Measurements from ENCODE around the gene AURKA. TPM values are rescaled to one million over a fixed set of nuclear protein-coding genes. Genes with fewer than 3 reads are reported as not detected.

Gene AURKA
- total RNA-seq, 1 donor from 2014 or later: 12.4 TPM

DNA sequence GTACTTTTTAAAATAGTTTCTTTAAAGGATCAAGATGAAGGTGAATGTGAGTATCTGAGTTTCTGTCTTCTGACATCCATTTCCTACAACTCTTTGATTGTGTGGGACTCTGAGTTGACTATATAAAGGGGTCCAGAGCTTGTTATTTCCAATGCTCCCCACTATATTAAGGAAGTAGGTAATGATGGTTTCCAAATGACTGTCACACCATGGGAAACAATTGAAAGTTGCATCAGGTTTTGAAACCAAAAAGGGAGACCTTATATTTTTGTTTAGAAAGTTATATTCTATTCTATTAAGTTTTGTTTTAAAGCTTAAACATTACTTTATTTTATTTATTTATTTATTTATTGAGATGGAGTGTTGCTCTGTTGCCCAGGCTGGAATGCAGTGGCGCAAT is 31.2 kb upstream of the AURKA start:
- Mint-ChIP-seq H3K4me1 (ENCODE audit: low read depth, unreplicated experiment) (no peaks in the 10 kb centered on the region), H3K27ac (ENCODE audit: unreplicated experiment) (no peak overlapping the region), H3K27me3 (ENCODE audit: unreplicated experiment) (peaks cover 6% of the 10 kb centered on the region), H3K9me3 (ENCODE audit: unreplicated experiment) (peaks cover 2% of the 10 kb centered on the region), H3K4me3 (ENCODE audit: unreplicated experiment) (no peak overlapping the region), H3K36me3 (ENCODE audit: unreplicated experiment) (no peaks in the 10 kb centered on the region)
- no peak for DNase-seq
- TF ChIP-seq, protein P1, sequence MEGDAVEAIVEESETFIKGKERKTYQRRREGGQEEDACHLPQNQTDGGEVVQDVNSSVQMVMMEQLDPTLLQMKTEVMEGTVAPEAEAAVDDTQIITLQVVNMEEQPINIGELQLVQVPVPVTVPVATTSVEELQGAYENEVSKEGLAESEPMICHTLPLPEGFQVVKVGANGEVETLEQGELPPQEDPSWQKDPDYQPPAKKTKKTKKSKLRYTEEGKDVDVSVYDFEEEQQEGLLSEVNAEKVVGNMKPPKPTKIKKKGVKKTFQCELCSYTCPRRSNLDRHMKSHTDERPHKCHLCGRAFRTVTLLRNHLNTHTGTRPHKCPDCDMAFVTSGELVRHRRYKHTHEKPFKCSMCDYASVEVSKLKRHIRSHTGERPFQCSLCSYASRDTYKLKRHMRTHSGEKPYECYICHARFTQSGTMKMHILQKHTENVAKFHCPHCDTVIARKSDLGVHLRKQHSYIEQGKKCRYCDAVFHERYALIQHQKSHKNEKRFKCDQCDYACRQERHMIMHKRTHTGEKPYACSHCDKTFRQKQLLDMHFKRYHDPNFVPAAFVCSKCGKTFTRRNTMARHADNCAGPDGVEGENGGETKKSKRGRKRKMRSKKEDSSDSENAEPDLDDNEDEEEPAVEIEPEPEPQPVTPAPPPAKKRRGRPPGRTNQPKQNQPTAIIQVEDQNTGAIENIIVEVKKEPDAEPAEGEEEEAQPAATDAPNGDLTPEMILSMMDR (IDR thresholded peaks at IDR 0.05; ENCODE audit: partially characterized antibody, unreplicated experiment): no peak

DNA sequence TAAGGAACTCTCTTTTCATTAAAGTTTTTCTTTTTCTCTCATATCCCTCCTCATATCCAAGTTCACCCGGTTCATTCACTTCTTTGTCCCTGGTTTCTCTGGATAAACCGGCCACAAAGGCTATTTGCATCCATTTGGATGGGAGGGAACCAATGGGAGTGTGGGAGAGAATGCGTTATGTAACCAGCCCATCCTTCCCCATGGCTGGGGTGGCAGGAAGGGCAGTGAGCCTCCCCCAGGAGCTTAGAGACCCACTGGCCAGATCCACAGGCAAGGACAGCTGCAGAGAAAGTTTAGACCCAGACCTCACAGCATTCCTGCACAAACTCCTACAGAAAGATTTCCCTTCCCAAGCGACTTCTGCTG is 30.8 kb upstream of the AURKA start:
- H3K4me3 Mint-ChIP-seq (ENCODE audit: unreplicated experiment): no peak overlapping the region
- TF ChIP-seq, protein P1 (IDR thresholded peaks at IDR 0.05; ENCODE audit: partially characterized antibody, unreplicated experiment): no peak
- H3K27ac Mint-ChIP-seq (ENCODE audit: unreplicated experiment): no peak overlapping the region
- peaks cover 6% of the 10 kb centered on the region for H3K27me3 Mint-ChIP-seq (ENCODE audit: unreplicated experiment)
- no peaks in the 10 kb centered on the region for H3K4me1 Mint-ChIP-seq (ENCODE audit: low read depth, unreplicated experiment)
- DNase-seq: no peak
- H3K36me3 Mint-ChIP-seq (ENCODE audit: unreplicated experiment): no peaks in the 10 kb centered on the region
- peaks cover 2% of the 10 kb centered on the region for H3K9me3 Mint-ChIP-seq (ENCODE audit: unreplicated experiment)

DNA sequence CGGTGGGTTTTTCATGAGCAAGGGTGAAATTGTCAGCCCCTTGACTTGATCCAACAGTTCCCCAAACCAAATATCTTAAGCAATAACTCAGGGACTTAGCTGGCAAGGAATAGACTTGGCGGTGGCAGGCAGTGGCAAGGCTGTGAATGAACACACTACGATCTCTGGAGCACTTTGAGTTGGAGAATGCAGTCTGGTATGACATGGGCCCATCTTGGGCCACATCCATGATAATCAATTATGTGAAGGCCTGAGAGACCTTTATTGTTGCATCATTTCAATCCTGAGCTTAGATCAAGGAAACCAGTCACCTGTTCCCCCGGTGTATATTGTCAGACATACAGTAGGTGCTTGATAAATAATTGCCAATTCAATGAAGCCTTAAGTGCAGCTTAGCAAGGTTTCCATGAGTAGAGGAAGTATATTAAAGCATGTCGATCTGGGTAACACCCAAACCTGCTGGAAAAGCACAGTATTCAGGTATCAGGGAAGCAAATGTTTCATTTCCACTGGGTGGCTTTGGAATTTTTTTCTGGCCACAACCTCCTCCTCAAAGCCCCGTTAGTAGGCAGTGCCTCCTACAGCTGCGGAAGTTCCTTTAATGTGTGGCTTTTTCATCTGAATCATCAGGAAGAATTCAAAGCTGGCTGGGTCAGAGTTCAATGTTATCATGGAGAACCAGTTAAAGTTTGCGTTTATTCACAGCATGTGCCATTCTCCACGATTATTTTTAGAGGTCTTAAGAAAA is 30.2 kb upstream of the AURKA start:
- peaks cover 6% of the 10 kb centered on the region for H3K27me3 Mint-ChIP-seq (ENCODE audit: unreplicated experiment)
- DNase-seq: no peak
- H3K36me3 Mint-ChIP-seq (ENCODE audit: unreplicated experiment): no peaks in the 10 kb centered on the region
- H3K9me3 Mint-ChIP-seq (ENCODE audit: unreplicated experiment): peaks cover 2% of the 10 kb centered on the region
- no peaks in the 10 kb centered on the region for H3K4me1 Mint-ChIP-seq (ENCODE audit: low read depth, unreplicated experiment)
- TF ChIP-seq, protein P1 (IDR thresholded peaks at IDR 0.05; ENCODE audit: partially characterized antibody, unreplicated experiment): no peak
- H3K27ac Mint-ChIP-seq (ENCODE audit: unreplicated experiment): no peak overlapping the region
- no peak overlapping the region for H3K4me3 Mint-ChIP-seq (ENCODE audit: unreplicated experiment)

- Mint-ChIP-seq H3K27me3 (ENCODE audit: unreplicated experiment) (peaks cover 6% of the 10 kb centered on the region), H3K36me3 (ENCODE audit: unreplicated experiment) (no peaks in the 10 kb centered on the region), H3K27ac (ENCODE audit: unreplicated experiment) (no peak overlapping the region), H3K4me1 (ENCODE audit: low read depth, unreplicated experiment) (no peaks in the 10 kb centered on the region), H3K4me3 (ENCODE audit: unreplicated experiment) (no peak overlapping the region), H3K9me3 (ENCODE audit: unreplicated experiment) (peaks cover 2% of the 10 kb centered on the region)
- TF ChIP-seq, protein P1 (IDR thresholded peaks at IDR 0.05; ENCODE audit: partially characterized antibody, unreplicated experiment): no peak
- DNase-seq: no peak
These were observed 29.1 kb upstream of the AURKA start for GRCh38 chr20:56420940-56421688.

DNA sequence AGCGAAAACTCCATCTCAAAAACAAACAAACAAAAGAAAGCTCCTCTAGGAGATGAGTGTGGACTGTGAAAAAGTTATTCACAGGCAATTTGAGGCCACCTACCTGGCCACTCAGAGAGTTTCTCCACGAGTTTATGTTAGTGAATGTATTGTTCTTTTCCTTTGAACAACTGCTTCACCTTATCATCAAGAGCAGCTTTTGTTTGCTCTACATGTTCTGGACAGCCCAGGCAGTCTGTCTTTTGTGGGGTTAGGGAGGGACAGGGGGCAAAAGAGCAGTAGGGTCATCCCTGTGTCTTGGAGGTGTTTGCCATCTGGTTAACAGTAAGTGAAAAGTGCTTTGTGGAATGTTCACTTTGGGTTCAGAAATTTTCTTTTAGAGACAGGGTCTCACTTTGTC is 28.0 kb upstream of the AURKA start:
- Mint-ChIP-seq H3K27ac (ENCODE audit: unreplicated experiment) (no peak overlapping the region), H3K36me3 (ENCODE audit: unreplicated experiment) (no peaks in the 10 kb centered on the region), H3K4me1 (ENCODE audit: low read depth, unreplicated experiment) (no peaks in the 10 kb centered on the region), H3K27me3 (ENCODE audit: unreplicated experiment) (peaks cover 7% of the 10 kb centered on the region), H3K4me3 (ENCODE audit: unreplicated experiment) (no peak overlapping the region), H3K9me3 (ENCODE audit: unreplicated experiment) (peaks cover 2% of the 10 kb centered on the region)
- TF ChIP-seq, protein P1 (IDR thresholded peaks at IDR 0.05; ENCODE audit: partially characterized antibody, unreplicated experiment): no peak
- no peak for DNase-seq
